Activated CD8-positive, alpha-beta T cell treated with anti-CD3 and anti-CD28 coated beads for 36 hours (primary cell): Measurements from ENCODE around the gene OSTF1. TPM values are rescaled to one million over a fixed set of nuclear protein-coding genes. Genes with fewer than 3 reads are reported as not detected.

Experiments used
- ATAC-seq: fragments of 200-7000 bp; cut with Tn5 transposase; one replicate; pipeline ENCODE4 v1.10.0; 2021; ENCODE audit warnings: mild to moderate bottlenecking, moderate library complexity
- CTCF ChIA-PET: fragments of 350-600 bp; sonication (Branson Sonifier 250); formaldehyde crosslinking; loops from one replicate; lab custom pipeline; 2021; ENCODE audit warnings: antibody characterized with exemption; lab: Charles Lee
- POLR2A ChIA-PET: fragments of 350-600 bp; sonication (Branson Sonifier 250); formaldehyde crosslinking; loops from one replicate; lab custom pipeline; 2021; ENCODE audit warnings: antibody characterized with exemption; lab: Charles Lee
- DNase-seq: peaks from one replicate; pipeline ENCODE4 v3.0.0-alpha.2; 2020
- H3K27ac Mint-ChIP-seq: one replicate; pipeline ENCODE4 v1.8.0; 2021; ENCODE audit warnings: mild to moderate bottlenecking, mixed read lengths
- H3K27me3 Mint-ChIP-seq: one replicate; pipeline ENCODE4 v1.8.0; 2021; ENCODE audit warnings: mixed read lengths
- H3K36me3 Mint-ChIP-seq: one replicate; pipeline ENCODE4 v1.8.0; 2021; ENCODE audit warnings: low read depth, mixed read lengths
- H3K4me1 Mint-ChIP-seq: one replicate; pipeline ENCODE4 v1.8.0; 2021; ENCODE audit warnings: low read depth, mixed read lengths
- H3K4me3 Mint-ChIP-seq: one replicate; pipeline ENCODE4 v1.8.0; 2021; ENCODE audit warnings: mild to moderate bottlenecking, moderate library complexity, mixed read lengths
- H3K9me3 Mint-ChIP-seq: one replicate; pipeline ENCODE4 v1.8.0; 2021; ENCODE audit warnings: mixed read lengths
- CTCF ChIP-seq: fragments of 200-600 bp; IDR thresholded peaks from one replicate; pipeline ENCODE4 v1.8.0; 2022; ENCODE audit warnings: antibody characterized with exemption, mild to moderate bottlenecking
- intact Hi-C: fragments of 100-400 bp; cut with micrococcal nuclease; formaldehyde crosslinking; loops from one replicate; pipeline ENCODE4 v1.10.0; 2022
- total RNA-seq, 2 experiments: library from RNA; stranded (reverse); gene quantifications; one replicate each; pipeline ENCODE4 v1.2.3, GENCODE V29; 2021

The OSTF1 gene
- total RNA-seq, 2 experiments from 2014 or later = 52.2 to 55.3 TPM

GRCh38 chr9:75083188-75083970, 4.9 kb upstream of the OSTF1 start:
- H3K4me3 Mint-ChIP-seq = no peak overlapping the region

GRCh38 chr9:75084081-75084672, 4.1 kb upstream of the OSTF1 start:
- H3K27ac Mint-ChIP-seq = no peak overlapping the region

More at GRCh38 chr9:75083188-75083970, 4.9 kb upstream of the OSTF1 start:
- Mint-ChIP-seq H3K27me3 (no peaks in the 10 kb centered on the region), H3K36me3 (peaks cover 9% of the 10 kb centered on the region), H3K9me3 (no peaks in the 10 kb centered on the region), H3K27ac (peak overlapping the region; percentile 80), H3K4me1 (peaks cover 42% of the 10 kb centered on the region)
- ChIA-PET CTCF (interaction anchor here (0.7 to 4.6 kb wide), 9 partner anchors 10 to 1019 kb away, joined by 3 to 30 read pairs (median 3); partner anchors contain the start of genes C9orf40 and CARNMT1), POLR2A (interaction anchor here (1.5 kb wide), 1 partner anchor 131 kb away, joined by 5 read pairs; the partner anchor contains the start of gene C9orf40)
- intact Hi-C loops = no loop called here
- no peak for TF ChIP-seq CTCF
- peak; percentile 40 for ATAC-seq
- peak; percentile 65 for DNase-seq

GRCh38 chr9:75085640-75086039, 2.7 kb upstream of the OSTF1 start:
- peaks cover 6% of the 10 kb centered on the region for H3K36me3 Mint-ChIP-seq
- DNase-seq = no peak
- H3K27ac Mint-ChIP-seq = peak overlapping the region; percentile 77
- H3K4me1 Mint-ChIP-seq = peaks cover 53% of the 10 kb centered on the region
- no peaks in the 10 kb centered on the region for H3K9me3 Mint-ChIP-seq
- H3K4me3 Mint-ChIP-seq = peak overlapping the region; percentile 94
- TF ChIP-seq CTCF = no peak
- no peaks in the 10 kb centered on the region for H3K27me3 Mint-ChIP-seq
- CTCF ChIA-PET = interaction anchor here (0.8 to 4.6 kb wide), 6 partner anchors 9 to 313 kb away, joined by 3 to 30 read pairs (median 5); no protein-coding TSS in a partner anchor
- intact Hi-C loops = loop anchor here (5.0 kb wide), 2 partner anchors 67 to 133 kb away; partner anchors contain the start of gene C9orf40
- ATAC-seq = no peak
- POLR2A ChIA-PET = interaction anchor here (1.0 to 2.8 kb wide), 2 partner anchors 57 to 312 kb away, joined by 4 to 11 read pairs; partner anchors contain the start of gene CARNMT1

More at GRCh38 chr9:75084081-75084672, 4.1 kb upstream of the OSTF1 start:
- Mint-ChIP-seq H3K4me1 (peaks cover 42% of the 10 kb centered on the region), H3K4me3 (no peak overlapping the region), H3K36me3 (peaks cover 9% of the 10 kb centered on the region), H3K27me3 (no peaks in the 10 kb centered on the region), H3K9me3 (no peaks in the 10 kb centered on the region)
- no peak for TF ChIP-seq CTCF
- DNase-seq (no peak), ATAC-seq (no peak)
- POLR2A ChIA-PET = interaction anchor here (1.5 kb wide), 1 partner anchor 132 kb away, joined by 5 read pairs; the partner anchor contains the start of gene C9orf40
- CTCF ChIA-PET = interaction anchor here (0.7 to 4.6 kb wide), 4 partner anchors 101 to 1018 kb away, joined by 3 to 30 read pairs (median 4); partner anchors contain the start of gene C9orf40
- intact Hi-C loops = no loop called here

GRCh38 chr9:75086541-75087288, 1.6 kb upstream of the OSTF1 start:
- ATAC-seq (no peak), DNase-seq (peak; percentile 48)
- POLR2A ChIA-PET = interaction anchor here (0.6 to 2.8 kb wide), 9 partner anchors 15 to 313 kb away, joined by 3 to 11 read pairs (median 3); partner anchors contain the start of gene CARNMT1
- CTCF ChIA-PET = interaction anchor here (0.7 to 1.8 kb wide), 10 partner anchors 9 to 309 kb away, joined by 3 to 9 read pairs (median 4); partner anchors contain the start of genes C9orf40 and CARNMT1
- Mint-ChIP-seq H3K27ac (peak overlapping the region; percentile 97), H3K27me3 (no peaks in the 10 kb centered on the region), H3K4me3 (peak overlapping the region; percentile 94), H3K9me3 (no peaks in the 10 kb centered on the region), H3K4me1 (peaks cover 62% of the 10 kb centered on the region), H3K36me3 (peaks cover 6% of the 10 kb centered on the region)
- intact Hi-C loops = loop anchor here (5.0 kb wide), 2 partner anchors 66 to 134 kb away; partner anchors contain the start of gene C9orf40
- no peak for TF ChIP-seq CTCF
